K562 (cell line): ENCODE data around the gene GATA1. TPM values are rescaled to one million over a fixed set of nuclear protein-coding genes. Genes with fewer than 3 reads are reported as not detected.

Source experiments
- EHMT2 ChIP-seq: fragments of 450-650 bp; IDR thresholded peaks from 2 replicates; pipeline ENCODE4 v1.6.1; 2018; ENCODE audit warnings: antibody characterized with exemption
- EP300 ChIP-seq: IDR thresholded peaks from 2 replicates; pipeline ENCODE4 v1.6.1; 2012; ENCODE audit warnings: low read length, improper control_type of control experiment
- FOXM1 ChIP-seq, 2 experiments: fragments of 450-650 bp in 1 of 2; sonication (generic) in 1 of 2; formaldehyde crosslinking in 1 of 2; IDR thresholded peaks; 2 replicates each; pipeline versions ENCODE4 v1.6.1 to v1.9.0; 2017 to 2022; ENCODE audit warnings: low read depth in 2 of 2, mild to moderate bottlenecking in 2 of 2, missing genetic modification reagents in 1 of 2, moderate library complexity in 1 of 2
- GTF2E2 ChIP-seq: fragments of 200-800 bp; sonication (Bioruptor generic); IDR thresholded peaks from 2 replicates; pipeline ENCODE4 v1.6.1; 2016; ENCODE audit warnings: missing genetic modification characterization, missing compliant biosample characterization
- LCOR ChIP-seq: sonication (generic); formaldehyde crosslinking; IDR thresholded peaks from 2 replicates; pipeline ENCODE4 v1.8.0; 2022; ENCODE audit warnings: mild to moderate bottlenecking, missing genetic modification reagents
- SMAD4 ChIP-seq: fragments of 250-450 bp; sonication (Bioruptor Pico); conservative IDR thresholded peaks from 2 replicates; pipeline ENCODE4 v1.8.0; 2021; ENCODE audit warnings: inconsistent platforms, mild to moderate bottlenecking, moderate library complexity
- SMARCA5 ChIP-seq: fragments of 450-650 bp; IDR thresholded peaks from 2 replicates; pipeline ENCODE4 v1.6.1; 2016
- STAG1 ChIP-seq: sonication (generic); formaldehyde crosslinking; IDR thresholded peaks from 2 replicates; pipeline ENCODE4 v1.5.0; 2020; ENCODE audit warnings: missing genetic modification reagents, borderline replicate concordance
- ZFPM2 ChIP-seq: fragments of 250-450 bp; sonication (Bioruptor Pico); IDR thresholded peaks from 2 replicates; pipeline ENCODE4 v1.5.1; 2022; ENCODE audit warnings: mild to moderate bottlenecking
- polyA plus RNA-seq, 8 experiments: library from polyadenylated mRNA; depleted of rRNA in 4 of 8; stranded (reverse) in 5 of 8; unstranded in 3 of 8; fragments of >200 nt; fragmentation: Nextera tagmentation in 2 of 8; fragmentation: Illumina TruSeq in 1 of 8; extraction: Ambion mirVana in 2 of 8; extraction: Trizol in 1 of 8; gene quantifications; 2 replicates each; pipeline versions ENCODE4 v1.2.1 to v1.2.3, GENCODE V29; 2011 to 2014; ENCODE audit warnings: inconsistent platforms in 1 of 8, missing spikeins in 1 of 8
- total RNA-seq, 7 experiments: library from RNA; depleted of rRNA in 6 of 7; stranded (reverse); fragments of >200 nt in 6 of 7; fragmentation: Illumina TruSeq in 2 of 7; extraction: Trizol in 2 of 7; gene quantifications; 2 replicates each; pipeline versions ENCODE4 v1.2.1 to v1.2.3, GENCODE V29; 2011 to 2021; ENCODE audit warnings: low replicate concordance in 1 of 7
- TF ChIP-seq, protein P1 (sequence below): sonication (generic); formaldehyde crosslinking; IDR thresholded peaks from 2 replicates; pipeline ENCODE4 v1.8.0; 2022; ENCODE audit warnings: mild to moderate bottlenecking, missing genetic modification reagents, borderline replicate concordance
- TF ChIP-seq, protein P2 (sequence below): fragments of 250-450 bp; sonication (Bioruptor Pico); IDR thresholded peaks from 2 replicates; pipeline ENCODE4 v1.8.0; 2021; ENCODE audit warnings: moderate library complexity, mild to moderate bottlenecking, inconsistent platforms
- TF ChIP-seq, protein P3 (sequence below): sonication (generic); formaldehyde crosslinking; IDR thresholded peaks from 2 replicates; pipeline ENCODE4 v1.9.0; 2022; ENCODE audit warnings: mild to moderate bottlenecking, missing genetic modification reagents

Gene GATA1
- total and polyA plus RNA-seq, 9 of the 15 experiments (the other 6 are each of a cell fraction or from before 2014, with no cell fraction given): 11.9 to 291 (median 116) TPM

- TF ChIP-seq, protein P1, sequence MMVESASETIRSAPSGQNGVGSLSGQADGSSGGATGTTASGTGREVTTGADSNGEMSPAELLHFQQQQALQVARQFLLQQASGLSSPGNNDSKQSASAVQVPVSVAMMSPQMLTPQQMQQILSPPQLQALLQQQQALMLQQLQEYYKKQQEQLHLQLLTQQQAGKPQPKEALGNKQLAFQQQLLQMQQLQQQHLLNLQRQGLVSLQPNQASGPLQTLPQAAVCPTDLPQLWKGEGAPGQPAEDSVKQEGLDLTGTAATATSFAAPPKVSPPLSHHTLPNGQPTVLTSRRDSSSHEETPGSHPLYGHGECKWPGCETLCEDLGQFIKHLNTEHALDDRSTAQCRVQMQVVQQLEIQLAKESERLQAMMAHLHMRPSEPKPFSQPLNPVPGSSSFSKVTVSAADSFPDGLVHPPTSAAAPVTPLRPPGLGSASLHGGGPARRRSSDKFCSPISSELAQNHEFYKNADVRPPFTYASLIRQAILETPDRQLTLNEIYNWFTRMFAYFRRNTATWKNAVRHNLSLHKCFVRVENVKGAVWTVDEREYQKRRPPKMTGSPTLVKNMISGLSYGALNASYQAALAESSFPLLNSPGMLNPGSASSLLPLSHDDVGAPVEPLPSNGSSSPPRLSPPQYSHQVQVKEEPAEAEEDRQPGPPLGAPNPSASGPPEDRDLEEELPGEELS (CRISPR knock-in tag): no peak
- TF ChIP-seq EP300 (peak; percentile 38; the same call in 1 of the 2 replicates), ZFPM2 (no peak), EHMT2 (no peak), SMAD4 (CRISPR knock-in tag) (peak; percentile 77), FOXM1 (IDR thresholded peaks at IDR 0.05; ENCODE audit: low read depth) (peak; percentile 28; the same call in 1 of the 2 replicates), FOXM1 (CRISPR knock-in tag; IDR thresholded peaks at IDR 0.05; ENCODE audit: low read depth) (no peak), LCOR (CRISPR knock-in tag) (no peak), GTF2E2 (tag) (no peak), STAG1 (CRISPR knock-in tag) (no peak), SMARCA5 (0 out of 2 replicates have a peak, but pooled peaks have one; percentile 11)
- TF ChIP-seq, protein P2, sequence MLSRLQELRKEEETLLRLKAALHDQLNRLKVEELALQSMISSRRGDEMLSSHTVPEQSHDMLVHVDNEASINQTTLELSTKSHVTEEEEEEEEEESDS (CRISPR knock-in tag): no peak
- TF ChIP-seq, protein P3, sequence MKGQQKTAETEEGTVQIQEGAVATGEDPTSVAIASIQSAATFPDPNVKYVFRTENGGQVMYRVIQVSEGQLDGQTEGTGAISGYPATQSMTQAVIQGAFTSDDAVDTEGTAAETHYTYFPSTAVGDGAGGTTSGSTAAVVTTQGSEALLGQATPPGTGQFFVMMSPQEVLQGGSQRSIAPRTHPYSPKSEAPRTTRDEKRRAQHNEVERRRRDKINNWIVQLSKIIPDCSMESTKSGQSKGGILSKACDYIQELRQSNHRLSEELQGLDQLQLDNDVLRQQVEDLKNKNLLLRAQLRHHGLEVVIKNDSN (CRISPR knock-in tag): no peak
These were observed 3.2 kb downstream of the GATA1 start (continued) for GRCh38 chrX:48789366-48790220.
